Type B pancreatic cell (in vitro differentiated cells): Measurements from ENCODE around the gene ZBTB21. TPM values are rescaled to one million over a fixed set of nuclear protein-coding genes. Genes with fewer than 3 reads are reported as not detected.

Source experiments
- DNase-seq: peaks from one replicate; pipeline ENCODE4 v3.0.0; 2021; ENCODE audit warnings: mixed read lengths; ENCODE audit not compliant: unreplicated experiment; ENCODE audit errors: extremely low spot score
- H3K27ac Mint-ChIP-seq: 2 replicates; pipeline ENCODE4 v1.8.0; 2021; ENCODE audit warnings: mild to moderate bottlenecking, mixed read lengths
- H3K27me3 Mint-ChIP-seq: 2 replicates; pipeline ENCODE4 v1.8.0; 2021; ENCODE audit warnings: mixed read lengths
- H3K36me3 Mint-ChIP-seq: 2 replicates; pipeline ENCODE4 v1.8.0; 2021; ENCODE audit warnings: mixed read lengths
- H3K4me1 Mint-ChIP-seq: one replicate; pipeline ENCODE4 v1.8.0; 2021; ENCODE audit warnings: mixed read lengths; ENCODE audit not compliant: unreplicated experiment
- H3K4me3 Mint-ChIP-seq: 2 replicates; pipeline ENCODE4 v1.8.0; 2021; ENCODE audit warnings: mild to moderate bottlenecking, mixed read lengths
- H3K9me3 Mint-ChIP-seq: 2 replicates; pipeline ENCODE4 v1.8.0; 2021; ENCODE audit warnings: mixed read lengths
- total RNA-seq: library from RNA; stranded (reverse); gene quantifications from 2 replicates; pipeline ENCODE4 v1.2.1, GENCODE V29; 2021; ENCODE audit warnings: low replicate concordance
- TF ChIP-seq, protein P1 (sequence below): fragments of 200-600 bp; sonication (generic); conservative IDR thresholded peaks from 2 replicates; pipeline ENCODE4 v1.5.0; 2021; ENCODE audit warnings: antibody characterized with exemption, mild to moderate bottlenecking

The ZBTB21 gene
- total RNA-seq, 1 donor from 2014 or later = 19.9 TPM

DNA sequence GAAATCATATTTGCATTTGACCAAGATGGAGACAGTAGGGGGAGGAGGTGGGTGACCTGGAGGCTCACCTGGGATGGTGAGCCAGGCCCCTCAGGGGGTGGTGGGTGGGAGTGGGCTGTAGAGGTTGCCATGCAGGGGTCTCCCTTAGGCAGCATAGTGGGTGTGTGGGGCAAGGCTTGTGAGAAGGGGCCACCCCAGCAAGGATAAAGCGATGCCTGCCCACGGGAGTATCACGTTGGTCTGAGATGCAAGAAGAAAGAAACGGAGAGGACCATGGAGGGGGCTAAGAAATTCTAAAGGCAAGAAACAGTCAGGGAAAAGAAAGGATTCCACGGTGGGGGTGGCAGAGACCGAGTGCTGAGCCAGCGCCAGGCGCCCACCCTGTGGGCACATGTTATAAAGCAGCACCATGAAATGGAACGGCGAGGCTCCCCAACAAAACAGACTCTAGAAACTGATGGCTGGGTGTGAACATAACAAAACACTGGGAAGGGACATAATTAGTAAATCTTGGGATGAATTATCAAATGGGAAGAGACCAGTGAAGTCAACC lies 44.6 kb downstream of the ZBTB21 start:
- Mint-ChIP-seq H3K27ac (no peak overlapping the region), H3K4me1 (peaks cover 53% of the 10 kb centered on the region), H3K36me3 (no peaks in the 10 kb centered on the region), H3K4me3 (no peak overlapping the region), H3K27me3 (no peaks in the 10 kb centered on the region), H3K9me3 (no peaks in the 10 kb centered on the region)
- peak; percentile 22 for DNase-seq
- TF ChIP-seq, protein P1, sequence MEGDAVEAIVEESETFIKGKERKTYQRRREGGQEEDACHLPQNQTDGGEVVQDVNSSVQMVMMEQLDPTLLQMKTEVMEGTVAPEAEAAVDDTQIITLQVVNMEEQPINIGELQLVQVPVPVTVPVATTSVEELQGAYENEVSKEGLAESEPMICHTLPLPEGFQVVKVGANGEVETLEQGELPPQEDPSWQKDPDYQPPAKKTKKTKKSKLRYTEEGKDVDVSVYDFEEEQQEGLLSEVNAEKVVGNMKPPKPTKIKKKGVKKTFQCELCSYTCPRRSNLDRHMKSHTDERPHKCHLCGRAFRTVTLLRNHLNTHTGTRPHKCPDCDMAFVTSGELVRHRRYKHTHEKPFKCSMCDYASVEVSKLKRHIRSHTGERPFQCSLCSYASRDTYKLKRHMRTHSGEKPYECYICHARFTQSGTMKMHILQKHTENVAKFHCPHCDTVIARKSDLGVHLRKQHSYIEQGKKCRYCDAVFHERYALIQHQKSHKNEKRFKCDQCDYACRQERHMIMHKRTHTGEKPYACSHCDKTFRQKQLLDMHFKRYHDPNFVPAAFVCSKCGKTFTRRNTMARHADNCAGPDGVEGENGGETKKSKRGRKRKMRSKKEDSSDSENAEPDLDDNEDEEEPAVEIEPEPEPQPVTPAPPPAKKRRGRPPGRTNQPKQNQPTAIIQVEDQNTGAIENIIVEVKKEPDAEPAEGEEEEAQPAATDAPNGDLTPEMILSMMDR = no peak

DNA sequence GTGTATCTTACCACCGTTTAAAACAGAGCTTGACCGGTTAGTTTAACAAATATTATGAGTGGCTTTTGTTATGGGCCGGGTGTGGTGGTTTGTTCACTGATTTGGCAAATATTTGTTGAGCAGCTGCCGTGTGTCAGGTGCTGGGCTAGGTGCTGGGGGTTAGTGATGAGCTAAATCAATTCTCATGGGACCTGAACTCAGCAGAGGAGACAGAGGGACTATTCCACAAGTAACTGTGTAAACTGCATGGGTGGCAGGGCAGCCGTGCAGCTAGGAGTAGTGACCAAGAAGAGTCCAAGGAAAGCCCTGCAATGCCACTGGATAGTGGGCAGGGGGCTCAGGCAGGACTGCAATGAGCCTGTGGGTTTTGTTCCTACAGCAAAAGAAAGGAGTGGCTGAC lies 45.1 kb downstream of the ZBTB21 start:
- no peak overlapping the region for H3K4me3 Mint-ChIP-seq
- H3K36me3 Mint-ChIP-seq = no peaks in the 10 kb centered on the region
- DNase-seq = peak; percentile 31
- H3K27ac Mint-ChIP-seq = no peak overlapping the region
- no peaks in the 10 kb centered on the region for H3K27me3 Mint-ChIP-seq
- TF ChIP-seq, protein P1 = no peak
- no peaks in the 10 kb centered on the region for H3K9me3 Mint-ChIP-seq
- peaks cover 48% of the 10 kb centered on the region for H3K4me1 Mint-ChIP-seq

DNA sequence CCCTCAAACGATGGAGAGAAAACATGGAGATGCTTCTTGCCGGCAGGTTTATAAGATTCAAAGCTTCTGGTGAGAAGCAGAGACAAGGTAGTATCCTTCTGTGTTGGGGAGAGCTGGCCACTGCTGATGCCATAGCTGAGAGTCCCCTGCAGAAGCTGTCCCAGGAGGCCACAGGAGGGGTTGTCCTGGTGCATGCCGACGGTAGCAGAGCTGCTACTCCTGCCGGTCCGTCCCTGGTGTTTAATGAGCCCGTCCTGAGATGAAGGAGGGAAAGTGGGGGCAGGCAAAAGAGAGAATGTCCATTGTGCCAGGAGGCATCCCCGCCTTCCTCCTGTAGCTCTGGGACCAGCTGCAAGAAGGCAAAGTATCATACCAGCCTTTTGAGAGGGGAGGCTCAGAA lies 46.0 kb downstream of the ZBTB21 start:
- Mint-ChIP-seq H3K36me3 (no peaks in the 10 kb centered on the region), H3K27me3 (no peaks in the 10 kb centered on the region), H3K4me1 (peaks cover 41% of the 10 kb centered on the region), H3K4me3 (no peak overlapping the region), H3K9me3 (no peaks in the 10 kb centered on the region), H3K27ac (no peak overlapping the region)
- TF ChIP-seq, protein P1 = no peak
- DNase-seq = no peak

DNA sequence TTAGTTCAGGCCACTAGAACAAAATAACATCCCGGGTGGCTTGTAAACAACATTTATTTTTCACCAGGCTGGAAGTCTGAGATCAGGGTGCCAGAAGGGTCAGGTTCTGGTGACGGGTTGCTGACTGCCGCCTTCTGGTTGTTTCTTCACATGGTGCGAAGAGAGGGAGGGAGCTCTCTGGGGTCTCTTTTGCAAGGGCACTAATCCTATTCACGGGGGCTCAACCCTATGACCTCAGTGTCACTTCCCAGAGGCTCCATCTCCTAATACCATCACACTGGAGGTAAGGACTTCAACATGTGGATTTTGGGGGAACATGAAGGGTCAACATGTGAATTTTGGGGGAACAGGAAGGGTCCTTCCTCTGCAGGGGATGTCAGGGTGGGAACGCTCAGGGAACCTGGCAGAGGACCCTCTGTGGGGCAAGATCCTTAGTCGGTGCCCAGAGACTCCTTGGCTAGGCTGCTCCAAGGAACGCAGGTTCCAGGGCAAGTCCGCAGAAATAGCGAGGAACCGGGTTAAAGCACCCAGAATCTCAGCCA lies 47.7 kb downstream of the ZBTB21 start:
- H3K27ac Mint-ChIP-seq = no peak overlapping the region
- H3K9me3 Mint-ChIP-seq = no peaks in the 10 kb centered on the region
- DNase-seq = no peak
- H3K36me3 Mint-ChIP-seq = no peaks in the 10 kb centered on the region
- H3K27me3 Mint-ChIP-seq = no peaks in the 10 kb centered on the region
- H3K4me1 Mint-ChIP-seq = peaks cover 33% of the 10 kb centered on the region
- no peak overlapping the region for H3K4me3 Mint-ChIP-seq
- TF ChIP-seq, protein P1 = no peak

DNA sequence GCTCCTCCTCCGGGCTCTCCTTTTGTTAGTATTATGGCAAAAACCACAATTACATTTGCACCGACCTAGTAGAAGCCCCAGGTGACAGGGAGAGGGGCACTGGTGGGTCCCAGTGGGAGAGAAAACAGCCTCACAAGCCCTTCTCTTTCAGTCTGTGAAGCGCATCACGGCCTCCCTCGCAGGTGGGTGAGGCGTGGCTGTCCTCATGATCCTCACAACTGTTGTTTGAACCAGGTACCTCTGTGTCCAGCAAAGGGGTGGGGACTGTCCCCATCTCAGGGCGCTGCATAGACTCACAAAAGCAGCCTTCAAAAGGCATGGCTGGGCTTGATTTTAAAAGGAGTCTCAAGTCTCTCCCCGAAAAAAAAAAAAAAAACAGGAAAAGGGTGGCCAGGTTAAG lies 48.4 kb downstream of the ZBTB21 start:
- Mint-ChIP-seq H3K4me3 (no peak overlapping the region), H3K27me3 (no peaks in the 10 kb centered on the region), H3K27ac (no peak overlapping the region), H3K9me3 (no peaks in the 10 kb centered on the region), H3K4me1 (peaks cover 35% of the 10 kb centered on the region), H3K36me3 (no peaks in the 10 kb centered on the region)
- TF ChIP-seq, protein P1 = no peak
- DNase-seq = no peak

DNA sequence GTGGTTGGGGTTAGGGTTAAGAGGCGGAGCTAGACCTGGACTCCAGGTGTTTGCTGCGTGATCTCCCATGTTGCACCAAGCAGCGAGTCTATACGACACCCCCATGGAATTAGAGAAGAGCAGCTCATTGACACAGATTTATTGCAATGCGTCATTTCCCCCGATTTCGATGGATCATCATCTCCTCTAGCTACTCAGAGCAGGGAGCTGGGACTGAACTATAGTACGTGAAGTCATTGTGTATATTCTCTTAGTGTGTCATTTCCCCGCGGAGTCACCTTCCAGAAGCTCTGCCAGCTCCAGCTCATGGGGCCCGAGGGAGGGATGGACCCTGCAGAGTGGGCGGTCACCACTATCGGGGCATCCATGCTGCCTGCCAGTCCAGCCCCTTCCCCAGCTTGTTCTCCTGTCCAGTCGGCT lies 48.9 kb downstream of the ZBTB21 start:
- Mint-ChIP-seq H3K36me3 (no peaks in the 10 kb centered on the region), H3K4me1 (peaks cover 33% of the 10 kb centered on the region), H3K4me3 (no peak overlapping the region), H3K27me3 (no peaks in the 10 kb centered on the region), H3K9me3 (no peaks in the 10 kb centered on the region), H3K27ac (peak overlapping the region; percentile 5)
- TF ChIP-seq, protein P1 = no peak
- no peak for DNase-seq
